ENCODE data around the gene SPATA45. TPM values are rescaled to one million over a fixed set of nuclear protein-coding genes. Genes with fewer than 3 reads are reported as not detected.
A peak's percentile ranks its signal among the peaks of the same experiment; 100 is the strongest.

The SPATA45 gene
- total and polyA plus RNA-seq, 2 experiments from 2014 or later = not detected

- peak overlapping the region; percentile 71 for H3K27ac ChIP-seq
- no peaks in the 10 kb centered on the region for H3K9me3 ChIP-seq (ENCODE audit: low read depth)
- in situ Hi-C loops (cut with MboI) = no loop called here
- no peaks in the 10 kb centered on the region for H3K9me2 ChIP-seq (ENCODE audit: insufficient read depth)
- peaks cover 17% of the 10 kb centered on the region; the same call in 1 of the 2 replicates for H3K4me1 ChIP-seq (ENCODE audit: insufficient read depth)
- H2AFZ ChIP-seq = peak overlapping the region; percentile 83
- no peak for TF ChIP-seq EZH2phosphoT487 (IDR thresholded peaks at IDR 0.05; ENCODE audit: insufficient read depth, low read depth)
- no peak for TF ChIP-seq EZH2 (IDR thresholded peaks at IDR 0.05; ENCODE audit: insufficient read depth, poor library complexity, severe bottlenecking)
- DNase-seq = peak; percentile 70
- H3K27me3 ChIP-seq (replicated peaks; ENCODE audit: insufficient read depth) = no peaks in the 10 kb centered on the region
- H3K9ac ChIP-seq = peak overlapping the region; percentile 94
- 0 out of 2 replicates have a peak, but pooled peaks cover 5% of the 10 kb centered on the region for H3F3A ChIP-seq (ENCODE audit: insufficient read depth)
- H3K4me3 ChIP-seq = peak overlapping the region; percentile 77
- peaks cover 52% of the 10 kb centered on the region for H3K79me2 ChIP-seq (ENCODE audit: insufficient read depth)
- H3K4me2 ChIP-seq (ENCODE audit: unreplicated experiment) = peak overlapping the region; percentile 85
- no peaks in the 10 kb centered on the region for H4K20me1 ChIP-seq (ENCODE audit: insufficient read depth)
- WGBS, 2 experiments (ENCODE audit: low coverage in 1 of 2, low lambda C conversion rate in 2 of 2, missing lambda C conversion rate in 2 of 2) = 3 to 4% methylated on average over 40 to 43 of the region's 54 CpGs
- no peaks in the 10 kb centered on the region for H3K36me3 ChIP-seq (ENCODE audit: low read depth)
Observed at GRCh38 chr1:212858461-212859265, 11.2 kb upstream of the SPATA45 start.

DNA sequence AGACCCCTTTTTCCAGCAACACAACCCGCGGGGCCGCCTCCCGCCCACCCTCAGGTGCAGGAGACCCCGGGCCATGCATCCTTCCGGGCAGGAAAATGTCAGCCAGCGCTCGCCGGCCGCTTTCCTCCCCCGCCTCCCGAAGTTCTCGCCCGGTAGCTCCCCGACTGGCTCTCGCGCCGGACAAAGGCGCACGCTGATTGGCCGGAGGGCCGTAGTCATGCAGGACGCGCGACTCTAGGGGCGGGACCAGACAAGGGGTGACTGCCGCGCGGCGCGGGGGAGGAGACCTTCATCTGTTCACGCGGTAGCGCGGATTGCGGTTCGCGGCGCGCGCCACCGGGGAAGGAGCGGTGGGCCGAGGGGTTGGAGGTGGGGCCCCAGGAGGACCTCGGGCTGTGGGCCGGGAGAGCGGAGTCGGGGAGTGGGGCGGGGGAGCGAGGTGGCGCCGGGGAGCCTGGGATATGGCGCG lies 10.6 kb upstream of the SPATA45 start, which contains the start of gene FLVCR1:
TSS of gene FLVCR1 (plus strand) at position 284 of the 469 bp plus-strand sequence. CDS start at position 462, 178 bp downstream.
- Histone ChIP-seq H3K4me1 (ENCODE audit: insufficient read depth) (peaks cover 17% of the 10 kb centered on the region; the same call in 1 of the 2 replicates), H2AFZ (peak within 1 kb of the TSS; percentile 83), H3K36me3 (ENCODE audit: low read depth) (no peaks in the 10 kb centered on the region), H3K27me3 (replicated peaks; ENCODE audit: insufficient read depth) (no peaks in the 10 kb centered on the region), H3K9ac (peak within 1 kb of the TSS; percentile 94), H3K27ac (peak within 1 kb of the TSS; percentile 71), H3K9me2 (ENCODE audit: insufficient read depth) (no peaks in the 10 kb centered on the region), H3K79me2 (ENCODE audit: insufficient read depth) (peaks cover 51% of the 10 kb centered on the region), H3K9me3 (ENCODE audit: low read depth) (no peaks in the 10 kb centered on the region), H3K4me2 (ENCODE audit: unreplicated experiment) (peak within 1 kb of the TSS; percentile 85), H4K20me1 (ENCODE audit: insufficient read depth) (no peaks in the 10 kb centered on the region), H3K4me3 (peak within 1 kb of the TSS; percentile 77), H3F3A (ENCODE audit: insufficient read depth) (0 out of 2 replicates have a peak, but pooled peaks cover 5% of the 10 kb centered on the region)
- whole genome bisulfite sequencing, 2 experiments (ENCODE audit: low coverage in 1 of 2, low lambda C conversion rate in 2 of 2, missing lambda C conversion rate in 2 of 2) = 0 to 1% methylated on average over 36 to 52 of the region's 54 CpGs
- no peak for TF ChIP-seq EZH2phosphoT487 (IDR thresholded peaks at IDR 0.05; ENCODE audit: insufficient read depth, low read depth)
- no peak for TF ChIP-seq EZH2 (IDR thresholded peaks at IDR 0.05; ENCODE audit: insufficient read depth, poor library complexity, severe bottlenecking)
- in situ Hi-C loops (cut with MboI) = no loop called here
- DNase-seq = peak; percentile 99

DNA sequence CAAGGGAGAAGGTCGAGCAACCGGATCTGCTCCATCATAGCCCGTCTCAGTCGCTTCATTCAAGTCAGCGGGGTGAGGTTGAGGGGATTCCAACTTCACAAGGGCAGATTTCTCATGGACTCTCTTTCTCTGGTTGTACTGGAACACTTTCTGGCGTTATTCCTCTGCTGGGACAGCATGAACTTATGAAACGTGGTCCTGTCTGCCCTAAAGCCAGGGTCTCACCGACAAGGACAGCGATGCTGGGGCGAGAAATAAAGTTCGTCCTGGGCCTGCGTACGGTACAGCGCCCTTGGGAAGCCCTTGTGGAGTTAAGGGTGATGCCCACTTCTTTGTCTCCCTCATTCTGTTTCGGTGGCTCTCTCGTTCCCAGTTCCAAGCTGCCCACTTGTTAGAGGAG lies 9.3 kb upstream of the SPATA45 start:
- peak overlapping the region; percentile 71; the same call in 1 of the 2 replicates for H3K27ac ChIP-seq
- in situ Hi-C loops (cut with MboI) = no loop called here

DNA sequence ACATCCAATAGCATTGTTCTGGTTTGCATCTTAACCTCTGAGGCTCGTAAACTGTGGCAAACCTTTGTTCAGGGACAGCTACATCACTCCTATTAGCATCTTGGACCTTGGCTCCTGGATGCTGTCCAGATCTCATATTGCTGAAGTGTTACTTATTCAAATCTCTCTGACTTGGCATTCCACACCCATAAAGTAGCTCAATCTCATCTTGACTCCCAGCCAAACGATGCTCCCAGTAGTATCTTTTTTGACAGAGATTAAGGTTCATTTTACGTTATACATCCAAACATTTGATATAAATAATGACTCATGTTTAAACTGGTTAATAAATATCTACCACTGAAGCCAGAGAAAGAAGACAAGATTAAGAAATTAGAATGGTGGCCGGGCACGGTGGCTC lies 6.2 kb upstream of the SPATA45 start:
- Histone ChIP-seq H3K4me2 (ENCODE audit: unreplicated experiment) (no peak overlapping the region), H3K36me3 (ENCODE audit: low read depth) (no peaks in the 10 kb centered on the region), H3K4me1 (ENCODE audit: insufficient read depth) (no peaks in the 10 kb centered on the region), H2AFZ (no peak overlapping the region), H3K4me3 (no peak overlapping the region), H3K9me2 (ENCODE audit: insufficient read depth) (no peaks in the 10 kb centered on the region), H4K20me1 (ENCODE audit: insufficient read depth) (no peaks in the 10 kb centered on the region), H3K27me3 (replicated peaks; ENCODE audit: insufficient read depth) (no peaks in the 10 kb centered on the region), H3K9me3 (ENCODE audit: low read depth) (no peaks in the 10 kb centered on the region), H3F3A (ENCODE audit: insufficient read depth) (0 out of 2 replicates have a peak, but pooled peaks cover 5% of the 10 kb centered on the region), H3K79me2 (ENCODE audit: insufficient read depth) (peaks cover 10% of the 10 kb centered on the region), H3K9ac (no peak overlapping the region), H3K27ac (no peak overlapping the region)
- in situ Hi-C loops (cut with MboI) = no loop called here
- TF ChIP-seq EZH2phosphoT487 (IDR thresholded peaks at IDR 0.05; ENCODE audit: insufficient read depth, low read depth) (no peak), EZH2 (IDR thresholded peaks at IDR 0.05; ENCODE audit: insufficient read depth, poor library complexity, severe bottlenecking) (no peak)
- DNase-seq = no peak
- WGBS, 2 experiments (ENCODE audit: low coverage in 1 of 2, low lambda C conversion rate in 2 of 2, missing lambda C conversion rate in 2 of 2) = 93 to 97% methylated on average over 5 of the region's 5 CpGs

More for the DNA sequence above, 9.3 kb upstream of the SPATA45 start:
- Histone ChIP-seq H2AFZ (peak overlapping the region; percentile 83; the same call in 1 of the 2 replicates), H3K36me3 (ENCODE audit: low read depth) (no peaks in the 10 kb centered on the region), H3K27me3 (replicated peaks; ENCODE audit: insufficient read depth) (no peaks in the 10 kb centered on the region), H3K9ac (no peak overlapping the region; the same call in 1 of the 2 replicates), H3F3A (ENCODE audit: insufficient read depth) (0 out of 2 replicates have a peak, but pooled peaks cover 5% of the 10 kb centered on the region), H4K20me1 (ENCODE audit: insufficient read depth) (no peaks in the 10 kb centered on the region), H3K9me3 (ENCODE audit: low read depth) (no peaks in the 10 kb centered on the region), H3K4me3 (peak overlapping the region; percentile 77; the same call in 1 of the 2 replicates), H3K9me2 (ENCODE audit: insufficient read depth) (no peaks in the 10 kb centered on the region), H3K4me2 (ENCODE audit: unreplicated experiment) (peak overlapping the region; percentile 56), H3K79me2 (ENCODE audit: insufficient read depth) (peaks cover 38% of the 10 kb centered on the region), H3K4me1 (ENCODE audit: insufficient read depth) (peaks cover 17% of the 10 kb centered on the region; the same call in 1 of the 2 replicates)
- WGBS, 2 experiments (ENCODE audit: low coverage in 1 of 2, low lambda C conversion rate in 2 of 2, missing lambda C conversion rate in 2 of 2) = 86 to 90% methylated on average over 16 of the region's 16 CpGs
- DNase-seq = no peak
- TF ChIP-seq EZH2 (IDR thresholded peaks at IDR 0.05; ENCODE audit: insufficient read depth, poor library complexity, severe bottlenecking) = no peak
- TF ChIP-seq EZH2phosphoT487 (IDR thresholded peaks at IDR 0.05; ENCODE audit: insufficient read depth, low read depth) = no peak

All from GM23248 (cell line).